ENCODE measurements around the gene PDE4B.

DNA sequence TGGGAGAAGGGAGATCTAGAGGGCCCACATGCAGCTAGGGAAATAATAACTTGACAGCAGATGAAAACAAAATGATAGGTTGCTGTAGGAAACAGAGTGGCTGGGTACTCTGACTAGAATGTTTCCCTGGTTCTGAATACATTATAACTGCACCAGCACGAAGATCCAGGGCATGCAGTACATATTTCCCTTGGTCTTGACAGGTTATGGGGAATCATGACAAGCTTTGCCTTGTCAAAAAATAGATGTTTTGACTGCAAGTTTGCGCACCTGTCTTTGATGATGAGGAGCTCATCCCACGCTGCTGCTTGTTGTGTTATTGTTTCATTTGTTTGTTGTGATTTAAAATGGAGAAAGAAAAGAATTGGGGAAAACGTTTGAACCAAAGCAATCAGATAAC lies 292.9 kb downstream of the PDE4B start:
- TF ChIP-seq, protein P1, sequence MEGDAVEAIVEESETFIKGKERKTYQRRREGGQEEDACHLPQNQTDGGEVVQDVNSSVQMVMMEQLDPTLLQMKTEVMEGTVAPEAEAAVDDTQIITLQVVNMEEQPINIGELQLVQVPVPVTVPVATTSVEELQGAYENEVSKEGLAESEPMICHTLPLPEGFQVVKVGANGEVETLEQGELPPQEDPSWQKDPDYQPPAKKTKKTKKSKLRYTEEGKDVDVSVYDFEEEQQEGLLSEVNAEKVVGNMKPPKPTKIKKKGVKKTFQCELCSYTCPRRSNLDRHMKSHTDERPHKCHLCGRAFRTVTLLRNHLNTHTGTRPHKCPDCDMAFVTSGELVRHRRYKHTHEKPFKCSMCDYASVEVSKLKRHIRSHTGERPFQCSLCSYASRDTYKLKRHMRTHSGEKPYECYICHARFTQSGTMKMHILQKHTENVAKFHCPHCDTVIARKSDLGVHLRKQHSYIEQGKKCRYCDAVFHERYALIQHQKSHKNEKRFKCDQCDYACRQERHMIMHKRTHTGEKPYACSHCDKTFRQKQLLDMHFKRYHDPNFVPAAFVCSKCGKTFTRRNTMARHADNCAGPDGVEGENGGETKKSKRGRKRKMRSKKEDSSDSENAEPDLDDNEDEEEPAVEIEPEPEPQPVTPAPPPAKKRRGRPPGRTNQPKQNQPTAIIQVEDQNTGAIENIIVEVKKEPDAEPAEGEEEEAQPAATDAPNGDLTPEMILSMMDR (IDR thresholded peaks at IDR 0.05; ENCODE audit: poor library complexity, severe bottlenecking), result no peak
- TF ChIP-seq, protein P2, sequence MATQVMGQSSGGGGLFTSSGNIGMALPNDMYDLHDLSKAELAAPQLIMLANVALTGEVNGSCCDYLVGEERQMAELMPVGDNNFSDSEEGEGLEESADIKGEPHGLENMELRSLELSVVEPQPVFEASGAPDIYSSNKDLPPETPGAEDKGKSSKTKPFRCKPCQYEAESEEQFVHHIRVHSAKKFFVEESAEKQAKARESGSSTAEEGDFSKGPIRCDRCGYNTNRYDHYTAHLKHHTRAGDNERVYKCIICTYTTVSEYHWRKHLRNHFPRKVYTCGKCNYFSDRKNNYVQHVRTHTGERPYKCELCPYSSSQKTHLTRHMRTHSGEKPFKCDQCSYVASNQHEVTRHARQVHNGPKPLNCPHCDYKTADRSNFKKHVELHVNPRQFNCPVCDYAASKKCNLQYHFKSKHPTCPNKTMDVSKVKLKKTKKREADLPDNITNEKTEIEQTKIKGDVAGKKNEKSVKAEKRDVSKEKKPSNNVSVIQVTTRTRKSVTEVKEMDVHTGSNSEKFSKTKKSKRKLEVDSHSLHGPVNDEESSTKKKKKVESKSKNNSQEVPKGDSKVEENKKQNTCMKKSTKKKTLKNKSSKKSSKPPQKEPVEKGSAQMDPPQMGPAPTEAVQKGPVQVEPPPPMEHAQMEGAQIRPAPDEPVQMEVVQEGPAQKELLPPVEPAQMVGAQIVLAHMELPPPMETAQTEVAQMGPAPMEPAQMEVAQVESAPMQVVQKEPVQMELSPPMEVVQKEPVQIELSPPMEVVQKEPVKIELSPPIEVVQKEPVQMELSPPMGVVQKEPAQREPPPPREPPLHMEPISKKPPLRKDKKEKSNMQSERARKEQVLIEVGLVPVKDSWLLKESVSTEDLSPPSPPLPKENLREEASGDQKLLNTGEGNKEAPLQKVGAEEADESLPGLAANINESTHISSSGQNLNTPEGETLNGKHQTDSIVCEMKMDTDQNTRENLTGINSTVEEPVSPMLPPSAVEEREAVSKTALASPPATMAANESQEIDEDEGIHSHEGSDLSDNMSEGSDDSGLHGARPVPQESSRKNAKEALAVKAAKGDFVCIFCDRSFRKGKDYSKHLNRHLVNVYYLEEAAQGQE (IDR thresholded peaks at IDR 0.05; ENCODE audit: borderline replicate concordance), result peak; percentile 31
- TF ChIP-seq EZH2 (IDR thresholded peaks at IDR 0.05; ENCODE audit: borderline replicate concordance, insufficient read depth, low read length, poor library complexity, severe bottlenecking) (no peak), RAD21 (conservative IDR thresholded peaks at IDR 0.05) (peak; percentile 9), MXI1 (conservative IDR thresholded peaks at IDR 0.05; ENCODE audit: poor library complexity, severe bottlenecking) (no peak)

Measured in neural cell (in vitro differentiated cells).